ENCODE data around the gene GABRB1. TPM values are rescaled to one million over a fixed set of nuclear protein-coding genes. Genes with fewer than 3 reads are reported as not detected.
"Not testable (repeated sequence)": the region's sequence is repeated elsewhere in the genome, so short reads cannot be mapped to it uniquely, and the experiment has no call there.

GABRB1 gene
- total RNA-seq, 1 donor from 2014 or later = 0.29 TPM

DNA sequence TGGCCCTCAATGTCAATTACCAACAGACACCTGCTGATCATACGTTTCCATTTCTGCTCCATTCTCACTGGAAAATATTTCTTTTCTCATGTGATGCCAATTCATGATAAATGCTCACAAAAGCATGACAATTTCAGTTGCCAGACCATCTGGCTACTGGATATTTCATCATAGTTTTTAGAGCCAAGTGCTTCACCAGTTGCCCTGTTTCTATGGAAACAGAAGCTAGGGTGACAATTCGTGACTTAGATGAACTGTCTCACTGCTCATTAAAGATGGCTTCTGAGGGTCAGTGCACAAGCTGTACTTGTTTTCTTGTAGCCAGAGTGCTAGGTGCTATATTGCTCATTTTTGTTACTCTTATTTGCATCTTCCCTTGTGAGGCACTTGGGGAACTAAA is 247.3 kb downstream of the GABRB1 start:
- no peak for DNase-seq (ENCODE audit: low read depth)
- no peak overlapping the region for H3K4me3 ChIP-seq (ENCODE audit: low read depth, low read length)
- TF ChIP-seq, protein P1, sequence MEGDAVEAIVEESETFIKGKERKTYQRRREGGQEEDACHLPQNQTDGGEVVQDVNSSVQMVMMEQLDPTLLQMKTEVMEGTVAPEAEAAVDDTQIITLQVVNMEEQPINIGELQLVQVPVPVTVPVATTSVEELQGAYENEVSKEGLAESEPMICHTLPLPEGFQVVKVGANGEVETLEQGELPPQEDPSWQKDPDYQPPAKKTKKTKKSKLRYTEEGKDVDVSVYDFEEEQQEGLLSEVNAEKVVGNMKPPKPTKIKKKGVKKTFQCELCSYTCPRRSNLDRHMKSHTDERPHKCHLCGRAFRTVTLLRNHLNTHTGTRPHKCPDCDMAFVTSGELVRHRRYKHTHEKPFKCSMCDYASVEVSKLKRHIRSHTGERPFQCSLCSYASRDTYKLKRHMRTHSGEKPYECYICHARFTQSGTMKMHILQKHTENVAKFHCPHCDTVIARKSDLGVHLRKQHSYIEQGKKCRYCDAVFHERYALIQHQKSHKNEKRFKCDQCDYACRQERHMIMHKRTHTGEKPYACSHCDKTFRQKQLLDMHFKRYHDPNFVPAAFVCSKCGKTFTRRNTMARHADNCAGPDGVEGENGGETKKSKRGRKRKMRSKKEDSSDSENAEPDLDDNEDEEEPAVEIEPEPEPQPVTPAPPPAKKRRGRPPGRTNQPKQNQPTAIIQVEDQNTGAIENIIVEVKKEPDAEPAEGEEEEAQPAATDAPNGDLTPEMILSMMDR (conservative IDR thresholded peaks at IDR 0.05; ENCODE audit: low read depth, low read length) = no peak

GRCh38 chr4:47287735-47288134 is 256.4 kb downstream of the GABRB1 start:
- peak; percentile 52 for DNase-seq (ENCODE audit: low read depth)
- H3K4me3 ChIP-seq (ENCODE audit: low read depth, low read length) = no peak overlapping the region

DNA sequence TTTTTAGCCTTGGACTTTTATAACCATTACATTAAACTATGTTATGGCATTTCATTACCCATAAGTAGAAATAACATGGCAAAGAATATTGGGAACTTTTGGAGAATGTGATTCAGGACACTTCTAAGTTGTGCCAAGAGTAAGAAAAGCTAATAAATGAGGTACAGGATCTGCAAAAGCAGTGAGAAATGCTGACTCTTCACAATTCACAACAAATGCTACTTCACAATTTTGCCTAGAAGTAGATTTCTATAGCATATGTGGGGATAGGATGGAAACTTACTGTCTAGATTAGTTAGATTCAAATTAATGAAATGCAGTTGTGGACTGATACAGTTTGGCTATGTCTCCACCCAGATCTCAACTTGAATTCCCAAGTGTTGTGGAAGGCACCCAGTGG is 258.4 kb downstream of the GABRB1 start:
- no peak overlapping the region for H3K4me3 ChIP-seq (ENCODE audit: low read depth, low read length)
- DNase-seq (ENCODE audit: low read depth) = no peak
- TF ChIP-seq, protein P1 (conservative IDR thresholded peaks at IDR 0.05; ENCODE audit: low read depth, low read length) = no peak

More at GRCh38 chr4:47287735-47288134, 256.4 kb downstream of the GABRB1 start:
- TF ChIP-seq, protein P1 (conservative IDR thresholded peaks at IDR 0.05; ENCODE audit: low read depth, low read length) = no peak

DNA sequence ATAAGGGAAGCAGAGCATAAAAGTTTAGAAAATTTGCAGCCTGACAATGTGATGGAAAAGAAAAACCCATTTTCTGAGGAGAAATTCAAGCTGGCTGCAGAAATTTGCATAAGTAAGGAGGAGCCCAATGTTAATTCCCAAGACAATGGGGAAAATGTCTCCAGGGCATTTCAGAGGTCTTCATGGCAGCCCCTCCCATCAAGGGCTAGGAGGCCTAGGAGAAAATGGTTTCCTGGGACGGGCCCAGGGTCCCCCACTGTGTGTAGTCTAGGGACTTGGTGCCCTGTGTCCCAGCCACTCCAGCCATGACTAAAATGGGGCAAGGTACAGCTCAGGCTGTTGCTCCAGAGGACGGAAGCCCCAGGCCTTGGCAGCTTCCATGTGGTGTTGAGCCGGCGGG is 259.5 kb downstream of the GABRB1 start:
- not testable (repeated sequence) for H3K4me3 ChIP-seq (ENCODE audit: low read depth, low read length); DNase-seq (ENCODE audit: low read depth)

DNA sequence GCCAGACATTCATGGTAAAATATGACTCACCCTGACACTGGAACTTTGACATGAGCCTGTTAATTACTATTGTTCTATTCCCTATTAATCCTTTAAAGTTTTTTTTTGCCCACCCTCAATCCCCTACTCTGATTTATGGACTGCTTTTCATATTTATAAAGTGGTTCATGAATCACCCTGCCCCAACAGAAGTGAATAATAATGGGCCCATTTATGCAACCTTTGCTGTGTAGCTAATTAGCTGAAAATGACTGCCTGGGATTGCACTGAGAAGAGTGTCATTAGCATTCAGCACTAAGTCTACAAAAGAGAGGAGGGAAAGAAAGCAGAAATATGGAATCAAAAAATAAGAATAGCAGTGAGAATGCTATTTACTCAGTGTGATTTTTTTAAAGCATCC is 277.8 kb downstream of the GABRB1 start:
- H3K4me3 ChIP-seq (ENCODE audit: low read depth, low read length) = no peak overlapping the region
- TF ChIP-seq, protein P1 (conservative IDR thresholded peaks at IDR 0.05; ENCODE audit: low read depth, low read length) = no peak
- DNase-seq (ENCODE audit: low read depth) = no peak

DNA sequence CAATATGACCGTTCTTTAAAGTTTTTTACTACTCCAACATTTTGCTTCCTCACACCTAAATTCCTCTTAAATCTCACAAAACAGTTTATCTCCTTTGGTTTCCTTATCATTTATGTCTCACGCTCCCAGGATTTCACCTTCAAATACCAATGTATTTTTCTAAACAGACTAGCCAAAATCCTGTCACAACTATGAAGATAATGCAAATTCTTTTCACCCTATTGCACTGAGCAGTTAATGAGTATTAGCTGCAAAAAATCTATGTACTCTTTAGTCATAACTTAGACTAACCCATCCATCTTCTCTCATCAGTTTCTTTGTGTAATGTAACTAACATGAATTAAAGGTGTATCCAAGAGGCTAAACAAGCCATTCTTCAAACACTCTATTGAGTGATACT is 280.8 kb downstream of the GABRB1 start:
- DNase-seq (ENCODE audit: low read depth) = no peak
- TF ChIP-seq, protein P1 (conservative IDR thresholded peaks at IDR 0.05; ENCODE audit: low read depth, low read length) = no peak
- no peak overlapping the region for H3K4me3 ChIP-seq (ENCODE audit: low read depth, low read length)

DNA sequence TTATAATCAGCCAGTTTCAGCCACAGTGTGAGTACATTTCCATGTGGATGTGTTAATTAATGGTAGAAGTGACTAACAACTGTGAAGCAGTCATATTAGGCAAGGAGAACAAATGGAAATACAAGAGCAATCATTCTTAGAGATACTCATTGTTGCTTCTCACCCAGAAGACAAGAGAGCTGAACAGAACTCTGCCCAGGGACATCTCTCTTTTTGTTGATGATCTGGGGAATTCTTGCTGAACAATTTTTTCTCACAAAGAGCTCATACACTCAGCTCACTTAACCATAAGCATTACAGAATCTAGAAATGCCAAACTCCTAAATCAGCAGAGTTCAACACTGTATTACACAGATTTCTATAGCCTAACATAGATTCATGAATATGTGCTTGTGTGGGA is 282.0 kb downstream of the GABRB1 start:
- no peak for DNase-seq (ENCODE audit: low read depth)
- TF ChIP-seq, protein P1 (conservative IDR thresholded peaks at IDR 0.05; ENCODE audit: low read depth, low read length) = no peak
- no peak overlapping the region for H3K4me3 ChIP-seq (ENCODE audit: low read depth, low read length)

DNA sequence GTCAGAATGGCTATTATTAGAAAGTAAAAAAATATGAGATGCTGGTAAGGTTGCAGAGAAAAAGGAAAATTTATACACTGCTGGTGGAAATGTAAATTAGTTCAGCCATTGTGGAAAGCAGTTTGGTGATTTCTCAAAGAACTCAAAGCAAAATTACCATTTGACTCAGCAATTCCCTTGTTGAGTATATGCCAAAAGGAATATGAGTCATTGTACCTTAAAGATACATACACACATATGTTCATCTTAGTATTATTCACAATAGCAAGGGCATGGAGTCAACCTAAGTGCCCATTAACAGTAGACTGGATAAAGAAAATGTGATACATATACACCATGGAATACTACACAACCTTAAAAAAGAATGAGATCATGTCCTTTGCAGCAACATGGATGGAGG is 284.0 kb downstream of the GABRB1 start:
- no peak overlapping the region for H3K4me3 ChIP-seq (ENCODE audit: low read depth, low read length)
- no peak for DNase-seq (ENCODE audit: low read depth)
- TF ChIP-seq, protein P1 (conservative IDR thresholded peaks at IDR 0.05; ENCODE audit: low read depth, low read length) = no peak
